Measurements from ENCODE around the gene SAFB2. TPM values are rescaled to one million over a fixed set of nuclear protein-coding genes. Genes with fewer than 3 reads are reported as not detected.

Gene SAFB2
- total and polyA plus RNA-seq, 8 donors = 38.5 to 237 (median 83.7) TPM

GRCh38 chr19:5623397-5624017 is 931 bp upstream of the SAFB2 start:
- H3K4me1 ChIP-seq = peaks cover 63 to 80% (median 78%) of the 10 kb centered on the region in 4 donors
- H3K4me3 ChIP-seq = peak overlapping the region; percentile 98 to 100 (median 100)
- H3K27ac ChIP-seq = peak overlapping the region; percentile 90 to 98 (median 95)
- H3K36me3 ChIP-seq = peaks cover 30 to 63% (median 60%) of the 10 kb centered on the region in 4 donors
- DNase-seq = peak in 1 of 2 donors; percentile 56
- TF ChIP-seq POLR2AphosphoS5 (IDR thresholded peaks at IDR 0.05) = no peak
- TF ChIP-seq, protein P1, sequence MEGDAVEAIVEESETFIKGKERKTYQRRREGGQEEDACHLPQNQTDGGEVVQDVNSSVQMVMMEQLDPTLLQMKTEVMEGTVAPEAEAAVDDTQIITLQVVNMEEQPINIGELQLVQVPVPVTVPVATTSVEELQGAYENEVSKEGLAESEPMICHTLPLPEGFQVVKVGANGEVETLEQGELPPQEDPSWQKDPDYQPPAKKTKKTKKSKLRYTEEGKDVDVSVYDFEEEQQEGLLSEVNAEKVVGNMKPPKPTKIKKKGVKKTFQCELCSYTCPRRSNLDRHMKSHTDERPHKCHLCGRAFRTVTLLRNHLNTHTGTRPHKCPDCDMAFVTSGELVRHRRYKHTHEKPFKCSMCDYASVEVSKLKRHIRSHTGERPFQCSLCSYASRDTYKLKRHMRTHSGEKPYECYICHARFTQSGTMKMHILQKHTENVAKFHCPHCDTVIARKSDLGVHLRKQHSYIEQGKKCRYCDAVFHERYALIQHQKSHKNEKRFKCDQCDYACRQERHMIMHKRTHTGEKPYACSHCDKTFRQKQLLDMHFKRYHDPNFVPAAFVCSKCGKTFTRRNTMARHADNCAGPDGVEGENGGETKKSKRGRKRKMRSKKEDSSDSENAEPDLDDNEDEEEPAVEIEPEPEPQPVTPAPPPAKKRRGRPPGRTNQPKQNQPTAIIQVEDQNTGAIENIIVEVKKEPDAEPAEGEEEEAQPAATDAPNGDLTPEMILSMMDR (IDR thresholded peaks at IDR 0.05) = no peak
- TF ChIP-seq EP300 (IDR thresholded peaks at IDR 0.05) = no peak
- TF ChIP-seq POLR2A (IDR thresholded peaks at IDR 0.05) = no peak
- no peaks in the 10 kb centered on the region for H3K9me3 ChIP-seq
- WGBS, 5 donors = 0% methylated on average over 29 to 50 of the region's 50 CpGs
- intact Hi-C loops (cut with DNase I; ENCODE audit: low total_unique reads) = no loop called here
- H3K27me3 ChIP-seq = no peaks in the 10 kb centered on the region

DNA sequence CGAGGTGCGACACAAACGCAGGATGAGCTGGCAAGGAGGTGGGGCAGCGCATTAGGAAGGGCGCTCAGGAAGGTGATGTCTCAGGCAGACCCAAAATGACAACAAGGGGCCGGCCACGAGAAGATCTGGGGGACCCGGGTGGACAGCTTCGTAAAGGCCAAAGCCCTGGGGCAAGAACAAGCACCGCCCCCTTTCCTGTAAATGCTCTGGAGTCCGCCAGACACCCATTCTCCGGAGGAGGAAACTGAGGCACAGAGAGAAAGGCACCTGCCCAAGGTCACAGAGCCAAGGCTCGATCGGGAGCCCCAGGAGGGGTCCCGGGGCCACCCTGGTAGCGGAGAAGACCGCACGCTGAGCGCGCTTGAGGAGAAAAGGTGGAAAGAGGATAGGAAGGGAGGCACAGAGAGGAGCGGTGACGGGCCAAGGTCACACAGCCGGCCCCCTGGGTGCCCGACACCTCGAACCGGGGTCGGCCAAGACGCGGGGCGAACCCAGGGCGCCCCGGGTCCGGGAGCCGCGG is 571 bp downstream of the SAFB2 start:
- TF ChIP-seq EP300 (IDR thresholded peaks at IDR 0.05) (no peak), POLR2AphosphoS5 (IDR thresholded peaks at IDR 0.05) (no peak), POLR2A (IDR thresholded peaks at IDR 0.05) (no peak)
- TF ChIP-seq, protein P1 (IDR thresholded peaks at IDR 0.05) = no peak
- Histone ChIP-seq H3K9me3 (no peaks in the 10 kb centered on the region), H3K36me3 (peaks cover 22 to 63% (median 60%) of the 10 kb centered on the region in 4 donors), H3K27me3 (no peaks in the 10 kb centered on the region), H3K4me1 (peaks cover 48 to 76% (median 66%) of the 10 kb centered on the region in 4 donors), H3K27ac (peak overlapping the region; percentile 90 to 98 (median 95)), H3K4me3 (peak overlapping the region; percentile 98 to 100 (median 100))
- WGBS, 5 donors = 0 to 1% (median 0%) methylated on average over 30 to 35 of the region's 35 CpGs
- DNase-seq = peak in 1 of 2 donors; percentile 55
- intact Hi-C loops (cut with DNase I; ENCODE audit: low total_unique reads) = no loop called here

DNA sequence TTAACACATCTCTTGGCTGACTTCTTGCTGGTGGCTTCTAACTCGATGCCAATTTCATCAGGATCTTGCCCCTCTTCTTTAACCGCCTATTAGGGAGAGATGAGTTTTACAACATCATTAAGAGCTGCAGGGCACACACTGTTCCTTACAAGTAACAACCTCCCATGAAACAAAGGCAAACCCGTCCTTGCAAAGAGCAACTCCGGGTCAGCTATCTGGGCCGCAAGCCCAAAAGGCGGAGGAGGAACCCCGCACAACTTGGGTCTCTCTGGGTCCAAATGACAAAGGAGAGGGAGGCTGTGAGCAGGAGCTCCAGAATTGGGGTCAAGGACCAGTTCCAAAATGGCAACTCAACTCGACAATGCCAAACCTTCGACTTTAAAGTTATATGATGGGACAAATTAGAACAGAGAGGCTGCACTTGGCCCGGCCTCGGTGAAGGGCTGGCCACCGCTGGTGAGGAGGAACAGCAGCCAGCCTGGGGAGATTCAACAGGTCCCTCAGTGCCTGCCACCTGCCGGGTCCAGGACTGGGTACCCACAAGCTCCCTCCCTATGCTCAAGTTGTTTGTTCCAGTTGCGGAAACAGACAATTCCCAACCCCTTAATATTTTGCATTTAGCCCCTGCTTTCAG is 1.1 kb downstream of the SAFB2 start:
- Histone ChIP-seq H3K36me3 (peaks cover 16 to 62% (median 60%) of the 10 kb centered on the region in 4 donors), H3K9me3 (no peaks in the 10 kb centered on the region), H3K4me1 (peaks cover 45 to 70% (median 60%) of the 10 kb centered on the region in 4 donors), H3K4me3 (peak overlapping the region; percentile 98 to 100 (median 100)), H3K27me3 (no peaks in the 10 kb centered on the region), H3K27ac (peak overlapping the region; percentile 90 to 98 (median 95))
- intact Hi-C loops (cut with DNase I; ENCODE audit: low total_unique reads) = no loop called here
- peak in 1 of 2 donors; percentile 27 for DNase-seq
- WGBS, 5 donors = 14 to 31% (median 18%) methylated on average over 11 to 14 of the region's 14 CpGs
- TF ChIP-seq, protein P1 (IDR thresholded peaks at IDR 0.05) = no peak
- TF ChIP-seq POLR2AphosphoS5 (IDR thresholded peaks at IDR 0.05) = peak in 1 of 3 donors; percentile 26
- no peak for TF ChIP-seq POLR2A (IDR thresholded peaks at IDR 0.05)
- no peak for TF ChIP-seq EP300 (IDR thresholded peaks at IDR 0.05)

- WGBS, 5 donors = 62 to 80% (median 73%) methylated on average over 3 of the region's 3 CpGs
- H3K4me3 ChIP-seq = peak overlapping the region in 2 of 4 donors; percentile 100
- TF ChIP-seq EP300 (IDR thresholded peaks at IDR 0.05) (no peak), POLR2A (IDR thresholded peaks at IDR 0.05) (no peak), POLR2AphosphoS5 (IDR thresholded peaks at IDR 0.05) (no peak)
- TF ChIP-seq, protein P1 (IDR thresholded peaks at IDR 0.05) = no peak
- H3K9me3 ChIP-seq = no peaks in the 10 kb centered on the region
- H3K36me3 ChIP-seq = peaks cover 28 to 62% (median 61%) of the 10 kb centered on the region in 4 donors
- peaks cover 31 to 55% (median 45%) of the 10 kb centered on the region in 4 donors for H3K4me1 ChIP-seq
- no peak for DNase-seq
- peak overlapping the region in 2 of 5 donors; percentile 10 to 98 for H3K27ac ChIP-seq
- intact Hi-C loops (cut with DNase I; ENCODE audit: low total_unique reads) = no loop called here
- no peaks in the 10 kb centered on the region for H3K27me3 ChIP-seq
Observed at GRCh38 chr19:5619946-5620345, 2.6 kb downstream of the SAFB2 start.

All from stomach (tissue), 9 donors.